ENCODE measurements around the gene SHISA5.
A peak's percentile ranks its signal among the peaks of the same experiment; 100 is the strongest.

SHISA5 gene

DNA sequence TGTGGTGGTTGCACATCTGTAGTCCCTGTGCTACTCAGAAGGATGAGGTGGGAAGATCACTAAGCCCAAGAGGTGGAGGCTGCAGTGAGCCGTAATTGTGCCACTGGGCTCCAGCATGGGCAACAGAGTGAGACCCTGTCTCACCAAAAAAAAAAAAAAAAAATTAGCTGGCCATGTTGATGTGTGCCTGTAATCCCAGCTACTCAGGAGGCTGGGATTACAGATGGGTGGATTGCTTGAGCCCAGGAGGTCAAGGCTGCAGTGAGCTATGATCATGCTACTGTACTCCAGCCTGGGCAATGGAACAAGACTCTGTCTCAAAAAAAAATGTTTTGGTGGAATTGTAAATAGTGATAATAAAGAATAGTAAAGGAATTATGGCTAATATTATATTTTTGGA lies 47.5 kb downstream of the SHISA5 start:
- DNase-seq: no peak

DNA sequence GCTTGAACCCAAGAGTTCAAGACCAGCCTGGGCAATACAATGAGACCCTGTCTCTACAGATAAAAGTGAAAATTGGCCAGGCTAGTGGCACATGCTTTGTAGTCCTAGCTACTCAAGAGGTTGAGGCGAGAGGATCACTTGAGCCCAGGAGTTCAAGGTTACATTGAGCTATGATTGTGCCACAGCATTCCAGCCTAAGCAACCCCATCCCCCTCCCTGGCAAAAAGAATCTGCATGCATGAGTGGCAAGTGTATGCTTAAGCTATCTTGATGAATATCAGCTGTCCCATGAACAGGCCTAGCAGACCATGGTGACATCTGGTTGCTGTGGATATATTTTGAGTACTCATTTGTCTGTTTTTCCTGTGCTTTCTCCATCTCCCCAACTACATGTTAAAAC lies 52.7 kb downstream of the SHISA5 start:
- no peak for DNase-seq

DNA sequence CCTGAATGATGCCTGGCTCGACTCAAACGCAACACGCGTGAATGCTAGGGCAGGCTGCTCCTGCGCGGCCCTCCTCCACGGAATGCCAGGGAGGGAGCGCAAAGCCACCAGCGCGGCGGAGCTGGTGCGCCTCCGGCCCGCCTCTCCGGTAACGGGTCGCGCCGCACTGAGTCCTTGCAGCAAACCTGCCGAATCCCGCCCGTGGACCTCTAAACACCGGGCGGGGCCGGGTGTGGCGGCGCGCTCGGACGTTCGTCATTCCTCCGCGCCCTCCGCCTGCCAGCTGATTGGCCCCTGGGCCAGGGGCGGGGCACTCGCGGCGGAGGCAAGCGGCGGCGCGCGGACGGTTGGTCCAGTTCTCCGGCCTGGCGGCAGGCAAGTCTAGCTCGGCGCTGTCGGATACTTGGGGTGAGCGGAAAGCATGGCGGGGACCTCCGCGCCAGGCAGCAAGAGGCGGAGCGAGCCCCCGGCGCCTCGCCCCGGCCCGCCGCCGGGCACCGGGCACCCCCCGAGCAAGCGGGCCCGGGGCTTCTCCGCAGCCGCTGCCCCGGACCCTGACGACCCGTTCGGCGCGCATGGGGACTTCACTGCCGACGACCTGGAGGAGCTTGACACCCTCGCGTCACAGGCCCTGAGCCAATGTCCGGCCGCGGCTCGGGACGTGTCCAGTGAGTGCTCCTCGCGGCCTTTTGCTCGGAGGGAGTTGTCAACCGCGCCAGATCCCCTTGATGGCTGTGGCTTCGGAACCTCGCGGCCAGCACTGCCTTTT lies 57.4 kb downstream of the SHISA5 start, which contains the start of gene ATRIP:
Gene ATRIP, plus strand, starts transcription at position 313 of the 769 bp plus-strand sequence. Its CDS starts 109 bp downstream, at position 422.
- peak; percentile 74 for DNase-seq

DNA sequence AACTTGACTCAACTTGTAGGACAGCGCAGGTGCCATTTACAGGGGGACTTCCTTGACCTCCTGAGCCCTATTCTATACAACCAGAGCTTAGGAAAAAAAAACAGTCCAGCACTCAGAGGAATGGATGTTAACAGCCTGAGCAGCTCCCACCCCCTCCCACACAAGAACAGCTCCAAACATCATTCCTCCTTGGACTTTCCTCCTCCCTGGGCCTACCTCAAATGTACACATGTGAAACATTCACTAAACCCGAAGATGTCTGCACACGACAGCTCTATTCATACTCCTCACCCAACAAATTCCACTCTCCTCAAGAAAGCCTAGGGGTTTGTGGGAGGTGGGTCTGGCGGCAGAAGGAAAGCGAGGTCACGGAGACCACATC lies 57.9 kb downstream of the SHISA5 start:
- no peak for DNase-seq

DNA sequence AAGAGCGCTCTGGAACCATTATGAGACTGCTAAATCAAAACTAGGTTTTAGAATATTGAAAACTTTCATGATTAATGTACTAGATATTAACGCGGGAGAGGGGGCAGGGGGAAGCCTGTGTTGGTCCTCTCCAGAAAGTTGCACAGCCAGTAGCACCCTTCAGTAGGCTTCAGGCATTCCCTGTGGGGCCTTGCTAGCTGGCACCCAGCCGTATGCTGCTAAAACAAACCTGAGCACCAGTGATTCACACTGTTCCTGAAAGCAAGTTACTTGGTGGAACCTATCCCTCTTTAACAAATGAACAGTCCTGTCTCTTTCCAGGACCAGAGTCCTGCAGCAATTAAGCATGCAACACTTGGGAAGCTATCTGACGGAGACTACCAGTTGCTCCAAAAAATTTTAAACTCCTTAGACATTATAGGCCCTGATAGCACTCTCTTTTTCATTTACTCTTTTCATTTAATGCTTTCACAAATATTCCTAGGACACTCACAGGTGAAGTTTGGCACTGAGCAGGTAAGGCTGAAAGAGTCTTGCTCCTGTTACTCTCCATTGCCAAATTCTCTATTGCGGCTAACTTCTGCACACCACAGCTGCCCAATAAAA lies 58.6 kb downstream of the SHISA5 start:
- DNase-seq: no peak

DNA sequence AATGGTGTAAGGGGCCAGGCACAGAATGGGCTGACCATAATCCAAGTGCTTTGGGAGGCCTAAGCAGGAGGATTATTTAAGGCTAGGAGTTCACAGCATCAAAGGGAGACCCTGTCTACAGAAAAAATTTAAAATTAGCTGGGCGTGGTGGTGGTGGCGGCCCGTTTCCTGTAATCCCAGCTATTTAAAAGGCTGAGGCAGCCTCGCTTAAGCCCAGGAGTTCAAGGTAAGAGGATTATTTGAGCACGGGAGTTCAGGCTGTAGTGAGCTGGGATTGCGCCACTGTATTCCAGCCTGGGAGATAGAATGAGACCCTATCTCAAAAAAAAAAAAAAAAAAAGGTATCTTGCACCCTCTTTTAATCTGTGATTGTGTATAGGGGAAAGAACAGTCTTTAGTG lies 62.0 kb downstream of the SHISA5 start:
- DNase-seq: no peak

DNA sequence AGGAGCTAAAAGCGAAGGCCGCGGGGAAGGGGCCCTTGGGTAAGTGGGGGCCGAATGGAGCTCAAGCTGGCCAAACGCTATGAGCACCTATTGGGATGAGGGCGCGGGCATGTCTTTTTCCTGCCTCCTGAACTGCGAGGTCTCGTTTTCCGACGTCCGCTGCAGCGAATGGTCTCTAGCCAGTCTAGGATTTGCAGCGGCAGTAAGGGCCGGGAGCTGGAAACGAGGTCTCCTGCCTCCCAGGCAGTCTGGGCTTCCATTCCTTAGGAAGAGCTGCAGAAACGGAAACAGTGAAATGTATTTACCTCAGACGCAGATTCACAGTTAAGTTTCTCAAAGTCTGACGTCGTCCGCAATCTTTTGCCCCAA lies 63.4 kb downstream of the SHISA5 start:
- DNase-seq: no peak

DNA sequence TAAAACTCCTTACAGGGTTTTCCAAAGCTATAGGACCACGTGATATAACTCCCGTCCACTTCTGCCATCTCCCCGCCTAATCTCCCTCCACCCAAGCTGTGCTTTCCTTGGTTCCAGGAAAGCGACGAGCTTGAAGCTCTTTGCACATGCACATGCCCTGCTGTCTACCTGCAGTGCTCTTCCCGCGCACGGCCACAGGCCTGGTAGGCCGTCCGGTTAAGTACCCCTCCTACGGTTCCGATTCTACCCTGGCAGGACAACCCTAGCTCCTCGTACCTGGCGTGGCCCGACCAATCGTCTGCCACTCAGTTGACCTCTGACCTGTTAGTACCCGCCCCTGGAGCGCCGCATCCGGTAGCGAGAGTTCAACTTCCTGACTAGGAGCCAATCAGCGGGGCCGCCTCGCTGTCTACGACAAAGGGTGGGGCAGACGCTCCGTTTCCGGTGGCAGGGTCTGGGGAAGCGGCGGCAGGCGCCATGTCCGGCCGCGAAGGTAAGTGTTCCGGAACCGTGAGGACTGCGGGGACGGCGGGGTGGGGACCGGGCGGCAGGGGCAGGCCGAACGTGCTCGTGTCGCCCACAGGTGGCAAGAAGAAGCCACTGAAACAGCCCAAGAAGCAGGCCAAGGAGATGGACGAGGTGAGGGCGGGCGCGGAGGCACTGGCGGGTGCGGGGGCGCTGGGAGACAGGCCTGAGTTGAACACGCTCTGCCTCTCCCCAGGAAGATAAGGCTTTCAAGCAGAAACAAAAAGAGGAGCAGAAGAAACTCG lies 64.0 kb downstream of the SHISA5 start, which contains the start of the genes CCDC51 and TMA7:
Gene CCDC51, minus strand, starts transcription at position 300 of the 770 bp plus-strand sequence. CDS start 4,991 bp downstream, outside the sequence.
Gene TMA7, plus strand, starts transcription at position 438 of the 770 bp plus-strand sequence. Its CDS starts 40 bp downstream, at position 478.
- peak; percentile 91 for DNase-seq

DNA sequence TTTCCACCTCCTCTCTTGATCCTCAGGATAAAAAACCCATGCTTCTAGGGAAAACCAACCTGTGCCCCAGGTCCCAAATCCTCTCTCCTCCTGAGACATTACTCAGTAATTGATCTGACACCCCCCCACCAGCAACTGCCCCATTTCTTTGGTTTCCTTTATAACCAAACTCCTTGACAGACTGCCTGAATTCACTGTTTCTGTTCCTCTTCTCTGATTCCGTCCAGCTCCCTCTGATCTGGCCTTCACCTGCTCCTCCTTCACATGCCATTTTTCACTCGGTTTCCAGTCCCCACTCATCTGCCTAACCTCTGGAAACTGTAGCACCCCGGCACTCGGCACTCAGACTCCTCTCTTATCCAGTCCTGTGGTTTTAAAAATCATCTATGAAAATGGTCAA lies 66.2 kb downstream of the SHISA5 start:
- no peak for DNase-seq

DNA sequence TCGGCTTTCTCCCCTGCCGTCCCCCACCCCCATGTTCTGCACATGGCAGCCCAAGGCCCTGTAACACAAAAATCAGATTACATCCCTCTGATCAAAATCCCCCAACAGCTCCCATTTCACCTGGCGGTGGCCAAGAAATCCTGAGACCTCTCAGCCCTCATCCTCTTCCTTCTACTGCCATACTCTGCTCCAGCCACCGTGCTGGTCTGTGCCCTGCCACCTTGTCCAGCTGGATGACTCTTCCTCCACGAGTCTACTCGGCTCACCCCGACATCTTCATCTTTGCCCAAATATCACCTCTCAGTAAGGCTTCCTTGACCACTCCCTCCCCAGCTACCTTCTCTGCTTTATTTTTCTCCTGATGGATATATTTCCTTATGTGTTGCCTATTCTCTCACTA lies 67.1 kb downstream of the SHISA5 start:
- no peak for DNase-seq

DNA sequence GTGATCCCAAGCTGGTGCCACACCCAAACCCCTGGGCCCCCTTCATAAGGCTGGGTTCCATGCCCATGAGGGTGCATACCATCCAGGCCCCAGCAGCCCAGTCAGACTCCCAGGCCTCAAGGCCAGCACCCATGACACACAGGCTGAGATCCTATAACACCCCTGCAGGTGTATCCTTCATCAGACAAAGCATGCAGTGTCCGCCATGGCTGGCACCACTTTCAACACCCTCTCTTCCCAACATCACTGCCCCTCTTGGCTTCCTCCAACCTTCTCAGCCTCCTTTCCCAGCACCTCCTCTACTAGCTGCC lies 67.5 kb downstream of the SHISA5 start:
- no peak for DNase-seq

DNA sequence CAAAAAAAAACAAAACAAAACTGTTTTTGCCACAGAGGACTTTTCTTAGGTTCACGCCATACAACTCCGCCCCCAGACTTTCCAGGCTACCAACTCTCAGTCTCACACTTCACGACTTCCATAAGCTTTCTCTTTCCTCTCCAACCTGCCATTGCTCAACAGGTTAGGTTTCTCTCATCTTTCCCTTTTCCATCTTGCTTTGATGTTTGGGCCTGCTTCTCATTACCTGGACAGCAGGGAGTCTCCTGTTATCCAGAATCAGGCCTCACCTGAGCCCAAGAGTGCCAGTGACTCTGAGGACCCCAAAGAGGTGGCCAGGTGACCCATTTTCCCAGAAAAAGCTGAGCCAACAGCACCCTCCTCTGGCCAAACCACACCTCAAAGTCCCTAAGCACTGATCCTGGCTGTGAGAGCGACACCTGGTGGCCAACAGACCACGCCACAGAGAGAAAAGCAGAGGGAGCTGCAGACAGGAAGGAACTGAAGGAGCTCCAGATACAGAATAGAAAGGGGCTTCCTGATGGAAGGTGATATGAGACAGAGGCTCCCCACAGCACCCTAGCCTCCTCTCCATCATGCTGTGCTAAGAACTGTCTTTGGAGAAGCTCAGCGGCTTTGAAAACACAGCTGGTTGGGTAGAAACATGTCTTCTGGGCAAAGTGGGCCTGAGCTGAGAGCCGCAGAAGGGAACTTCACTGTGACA lies 68.0 kb downstream of the SHISA5 start:
- DNase-seq: peak; percentile 36

DNA sequence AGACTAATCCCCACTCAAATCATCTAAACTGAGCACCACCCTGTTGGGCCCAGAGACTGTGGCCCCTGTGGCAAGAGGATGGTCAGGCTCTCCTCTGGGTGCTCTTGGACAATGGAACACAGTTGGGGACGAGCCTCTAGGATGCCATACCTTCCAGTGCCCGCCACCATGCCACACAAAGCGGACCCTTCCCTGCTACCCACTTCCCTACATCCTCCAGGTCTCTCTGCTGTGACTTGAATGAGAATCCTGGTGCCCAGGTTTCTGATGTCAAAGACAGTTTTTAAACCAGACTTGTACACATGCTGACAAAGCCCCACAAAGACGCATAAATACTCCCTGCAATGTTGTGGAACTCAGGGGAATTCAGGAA lies 68.8 kb downstream of the SHISA5 start:
- no peak for DNase-seq

DNA sequence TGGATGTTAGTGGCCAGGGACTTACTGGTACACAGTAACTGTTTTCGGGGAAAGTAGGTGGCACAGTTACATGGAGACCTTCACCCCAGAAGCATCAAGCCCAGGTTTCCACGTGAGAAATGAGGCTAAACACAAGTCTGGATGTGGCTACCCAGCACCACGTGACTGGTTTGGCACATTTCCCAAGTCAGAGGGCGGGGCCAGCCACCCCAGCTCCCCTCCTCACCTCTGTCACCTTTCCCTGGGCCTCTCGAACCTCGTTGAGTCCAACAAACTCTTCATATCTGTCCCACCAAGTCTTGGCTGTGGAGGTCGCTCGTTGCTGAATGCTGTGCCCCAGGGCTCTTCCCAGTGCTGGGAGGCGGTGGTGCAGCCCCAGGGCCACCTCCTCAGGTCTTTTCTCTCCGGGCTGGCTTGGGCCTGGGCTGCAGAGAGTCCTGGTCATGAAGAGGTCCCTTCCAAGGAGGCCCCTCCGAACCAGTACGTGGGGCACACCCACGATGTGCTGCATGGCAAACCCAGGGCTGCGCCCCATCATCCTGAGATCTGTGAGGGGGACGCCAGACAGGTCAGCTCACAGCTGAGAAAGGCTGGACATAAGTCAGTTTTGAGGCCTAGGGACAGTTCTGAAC lies 69.3 kb downstream of the SHISA5 start:
- no peak for DNase-seq

DNA sequence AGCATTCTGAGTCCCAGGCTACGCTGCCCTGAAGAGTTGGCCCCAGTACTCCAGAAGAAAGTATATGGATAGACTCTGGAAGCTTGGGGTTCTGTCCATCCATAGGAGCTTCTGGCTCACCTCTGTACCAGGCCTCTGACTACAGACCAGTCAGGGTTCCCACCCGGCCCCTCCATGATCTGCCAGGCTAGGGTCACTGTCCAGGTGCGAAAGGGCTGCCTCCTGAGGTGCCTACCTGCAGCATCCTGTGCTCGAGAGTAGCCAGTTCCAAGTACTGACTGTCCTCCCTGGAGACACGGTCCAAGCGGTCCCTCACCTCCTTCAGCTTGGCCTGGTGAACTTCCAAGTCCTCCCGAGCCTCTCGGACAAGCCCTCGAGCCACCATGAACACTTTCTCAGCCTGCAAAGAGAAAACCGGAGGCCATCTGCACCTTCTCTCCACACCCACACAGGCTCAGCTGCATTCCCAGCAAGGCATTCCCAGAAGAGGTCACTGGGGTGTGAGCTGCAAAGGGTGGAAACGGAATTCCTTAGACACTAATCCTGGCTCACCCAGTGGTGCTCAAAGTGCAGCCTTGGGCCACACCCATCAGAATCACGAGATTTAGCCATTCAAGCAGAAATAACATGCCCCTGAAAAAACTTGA lies 70.4 kb downstream of the SHISA5 start:
- no peak for DNase-seq

DNA sequence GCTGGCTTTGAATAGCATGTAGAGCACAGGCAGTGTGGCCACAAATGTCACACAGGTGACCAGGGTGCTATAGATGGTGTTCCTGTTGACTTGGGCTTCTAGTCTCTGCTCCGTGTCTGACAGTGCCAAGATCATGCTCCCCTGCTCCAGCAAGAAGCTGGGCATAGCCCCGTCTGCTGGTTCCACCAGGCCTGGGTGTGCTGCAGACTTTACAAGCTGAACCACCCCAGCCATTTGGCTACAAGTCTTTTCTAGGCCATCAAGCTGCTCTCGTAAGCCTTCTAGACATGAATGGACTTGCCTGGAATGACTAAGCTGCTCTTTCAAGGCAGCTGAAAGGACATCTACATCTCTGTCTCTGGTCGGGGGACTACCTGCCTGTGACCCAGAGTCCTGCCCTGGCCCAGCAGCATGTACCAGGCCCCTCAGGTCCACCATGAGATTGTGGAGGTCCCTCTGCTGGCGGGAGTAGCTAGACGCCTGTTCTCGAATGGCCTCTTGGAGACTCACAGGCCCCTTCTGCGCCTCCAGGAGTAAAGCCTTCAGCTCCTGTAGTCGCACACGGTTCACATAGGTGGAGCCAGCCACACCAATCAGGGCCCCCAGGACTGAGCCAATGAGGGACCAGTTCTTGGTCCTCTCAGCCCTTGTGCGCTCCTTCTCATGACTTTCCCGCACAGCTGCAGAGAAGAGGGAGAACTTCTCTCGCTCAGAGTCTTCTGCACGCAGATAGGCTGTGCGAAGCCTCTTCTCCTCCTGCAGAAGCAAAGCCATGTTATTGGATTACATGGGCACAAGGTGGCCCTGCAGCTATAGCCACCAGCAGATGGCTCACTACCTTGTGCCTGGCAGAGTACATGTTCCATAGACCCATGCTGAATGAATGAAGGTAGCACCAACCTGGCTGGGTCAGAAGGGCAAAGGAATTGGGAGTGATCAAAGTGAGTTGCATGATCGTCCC lies 71.3 kb downstream of the SHISA5 start:
- no peak for DNase-seq

DNA sequence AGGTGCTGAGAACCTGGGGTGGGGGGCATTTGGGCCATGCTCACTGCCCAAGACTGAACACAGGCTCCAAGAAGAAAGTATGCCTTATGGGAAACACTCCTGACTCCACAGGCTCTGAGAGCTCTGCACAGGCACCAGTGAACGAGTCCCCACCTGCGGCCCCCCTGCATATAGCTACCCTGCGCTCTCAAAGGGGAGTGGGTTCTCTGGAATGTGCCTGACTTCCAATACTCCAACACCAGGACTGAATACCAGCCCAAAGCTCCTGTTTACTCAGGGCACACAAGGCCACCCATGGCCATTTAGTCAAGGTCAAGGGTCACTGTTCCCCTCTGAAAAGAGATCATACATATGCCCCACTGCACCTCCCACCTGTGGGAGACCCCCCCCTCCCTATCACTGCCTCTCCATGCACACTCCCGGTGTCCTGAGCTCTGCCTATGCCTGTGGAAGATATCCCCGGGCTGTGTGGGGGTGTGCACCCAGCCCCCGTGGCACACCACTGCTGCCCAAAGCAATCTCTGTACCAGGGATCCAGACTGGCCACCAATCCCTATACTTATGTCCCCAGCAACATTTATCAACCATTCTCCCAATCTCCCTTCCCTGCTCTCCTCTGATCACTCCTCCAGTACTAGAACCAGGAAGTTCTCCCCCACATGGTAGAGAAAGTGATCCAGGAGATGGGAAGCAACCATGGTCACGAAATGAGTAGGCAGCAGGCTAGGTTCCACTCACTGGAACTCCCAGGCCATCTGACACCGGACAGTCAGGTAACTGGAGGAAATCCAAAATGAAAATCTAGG lies 72.5 kb downstream of the SHISA5 start:
- no peak for DNase-seq

DNA sequence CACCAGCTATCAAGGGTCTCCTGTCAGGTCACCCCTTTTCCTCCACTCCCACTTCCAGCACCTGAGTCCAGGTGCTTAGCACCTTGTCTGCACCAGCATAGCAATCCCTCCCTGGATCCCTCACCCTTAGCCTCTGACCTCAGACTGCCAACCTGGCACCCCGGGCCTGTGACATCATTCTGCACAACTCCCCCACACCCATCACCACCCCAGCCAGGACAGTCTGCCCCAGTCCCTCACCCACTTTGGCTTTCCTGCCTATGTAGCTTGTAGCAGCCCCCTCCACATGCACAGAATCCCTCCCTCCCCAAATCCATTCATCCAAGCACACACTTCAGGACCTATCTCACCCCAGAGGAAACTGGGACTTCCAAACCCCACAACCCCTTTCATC lies 73.3 kb downstream of the SHISA5 start:
- DNase-seq: no peak

DNA sequence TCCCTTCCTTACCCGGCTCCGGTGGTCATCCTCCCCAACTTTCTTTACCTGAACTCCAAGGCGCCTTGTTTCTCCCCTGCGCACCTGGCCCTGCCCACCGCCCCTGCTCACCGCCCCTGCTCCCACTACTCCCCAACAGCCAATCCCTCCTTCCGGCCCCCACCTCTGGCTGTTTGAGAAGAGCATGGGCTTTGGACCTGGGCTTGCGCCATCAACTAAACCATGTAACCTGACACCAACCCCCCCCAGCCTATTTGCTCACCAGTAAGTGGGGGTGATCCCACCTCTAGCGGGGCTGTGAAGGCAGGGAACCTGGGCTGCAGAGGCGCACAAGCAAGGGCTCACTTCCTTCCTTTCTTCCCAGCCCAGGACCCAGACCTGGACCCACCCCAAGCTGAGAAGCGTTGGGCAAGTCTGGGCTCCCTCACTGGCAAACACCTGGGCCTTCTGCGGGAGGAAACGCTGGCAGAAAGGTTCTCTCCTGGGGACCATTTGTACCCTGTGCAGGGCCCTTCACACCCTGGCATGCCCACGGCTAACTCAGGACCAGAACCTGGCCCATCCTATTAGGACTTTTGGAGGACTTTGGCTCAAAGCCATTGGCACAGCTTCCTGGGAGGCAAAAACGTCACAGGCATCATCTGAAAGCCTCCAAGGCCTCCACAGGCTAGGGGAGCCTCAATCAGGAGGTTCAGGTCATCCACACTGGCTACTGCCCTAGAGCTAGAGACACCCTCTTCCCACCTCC lies 73.8 kb downstream of the SHISA5 start, which contains the start of gene PLXNB1:
Gene PLXNB1, minus strand, starts transcription at position 127 of the 748 bp plus-strand sequence. CDS start 5,475 bp downstream, outside the sequence.
- DNase-seq: peak; percentile 23

Measured in NCI-H774 (cell line).